Breast epithelium (tissue), 4 donors: ENCODE results near the gene F10. TPM values are rescaled to one million over a fixed set of nuclear protein-coding genes. Genes with fewer than 3 reads are reported as not detected.

ENCODE experiments used
- DNase-seq, 2 donors: peaks; one replicate each; pipeline ENCODE4 v3.0.0-alpha.2; 2019; ENCODE audit warnings: low spot score in 2 of 2
- H3K27ac ChIP-seq, 2 donors: fragments of 200-600 bp; sonication (generic) in 1 of 2; one replicate each; pipeline ENCODE4 v1.5.1; 2016 to 2019; ENCODE audit warnings: mild to moderate bottlenecking in 1 of 2
- H3K27me3 ChIP-seq, 2 donors: fragments of 200-600 bp; sonication (generic) in 1 of 2; one replicate each; pipeline versions ENCODE4 v1.5.1 to v1.6.0; 2017 to 2019; ENCODE audit warnings: control low read depth in 1 of 2, mild to moderate bottlenecking in 1 of 2
- H3K36me3 ChIP-seq: fragments of 200-600 bp; one replicate; pipeline ENCODE4 v1.5.1; 2019
- H3K4me1 ChIP-seq, 2 donors: fragments of 200-600 bp; sonication (generic); one replicate each; pipeline ENCODE4 v1.5.1; 2016 to 2019; ENCODE audit warnings: control low read depth in 1 of 2
- H3K4me3 ChIP-seq, 3 donors: fragments of 200-600 bp; sonication (generic); 1 replicate in 2 of 3; 2 replicates in 1 of 3; pipeline ENCODE4 v1.5.1; 2016 to 2019; ENCODE audit warnings: mild to moderate bottlenecking in 3 of 3, moderate library complexity in 2 of 3
- H3K9me3 ChIP-seq, 2 donors: fragments of 200-600 bp; sonication (generic) in 1 of 2; one replicate each; pipeline ENCODE4 v1.5.1; 2016 to 2019; ENCODE audit warnings: control low read depth in 1 of 2
- CTCF ChIP-seq, 3 donors: fragments of 450-650 bp; IDR thresholded peaks; one replicate each; pipeline ENCODE4 v1.5.1; 2016 to 2017; ENCODE audit warnings: antibody characterized with exemption in 3 of 3, mild to moderate bottlenecking in 3 of 3, moderate library complexity in 3 of 3
- POLR2A ChIP-seq: fragments of 450-650 bp; IDR thresholded peaks from one replicate; pipeline ENCODE4 v1.6.1; 2016; ENCODE audit warnings: antibody characterized with exemption, mild to moderate bottlenecking, moderate library complexity
- POLR2AphosphoS5 ChIP-seq, 3 donors: sonication (generic); formaldehyde crosslinking; IDR thresholded peaks; one replicate each; pipeline ENCODE4 v1.6.1; 2017; ENCODE audit warnings: antibody characterized with exemption in 3 of 3
- intact Hi-C: fragments of 100-400 bp; cut with DNase I; formaldehyde crosslinking; loops from one replicate; pipeline ENCODE4 v1.15.1; 2023; ENCODE audit warnings: low total_unique reads
- total RNA-seq, 3 donors: library from RNA; depleted of rRNA; stranded (reverse); fragments of >200 nt; gene quantifications; one replicate each; pipeline ENCODE4 v1.1.0, GENCODE V29; 2016

The F10 gene
- 10 to 100 TPM in 1 of 3 donors, 1 to 10 TPM in 2; 5.1 to 63.2 (median 8.2) TPM for total RNA-seq

- Histone ChIP-seq H3K27me3 (no peaks in the 10 kb centered on the region), H3K27ac (peak within 1 kb of the TSS in 1 of 2 donors; percentile 80), H3K9me3 (no peaks in the 10 kb centered on the region), H3K4me1 (no peaks in the 10 kb centered on the region), H3K4me3 (peak within 1 kb of the TSS; percentile 25 to 55 (median 32)), H3K36me3 (no peaks in the 10 kb centered on the region)
- TF ChIP-seq POLR2A (no peak), CTCF (IDR thresholded peaks at IDR 0.05) (no peak), POLR2AphosphoS5 (IDR thresholded peaks at IDR 0.05) (no peak)
- DNase-seq = peak in 1 of 2 donors; percentile 53
- intact Hi-C loops = no loop called here
Observed at GRCh38 chr13:113122550-113123225, at the start of gene F10. TSS of gene F10 (plus strand) at chr13:113122799. CDS start at chr13:113122856, 57 bp downstream.

DNA sequence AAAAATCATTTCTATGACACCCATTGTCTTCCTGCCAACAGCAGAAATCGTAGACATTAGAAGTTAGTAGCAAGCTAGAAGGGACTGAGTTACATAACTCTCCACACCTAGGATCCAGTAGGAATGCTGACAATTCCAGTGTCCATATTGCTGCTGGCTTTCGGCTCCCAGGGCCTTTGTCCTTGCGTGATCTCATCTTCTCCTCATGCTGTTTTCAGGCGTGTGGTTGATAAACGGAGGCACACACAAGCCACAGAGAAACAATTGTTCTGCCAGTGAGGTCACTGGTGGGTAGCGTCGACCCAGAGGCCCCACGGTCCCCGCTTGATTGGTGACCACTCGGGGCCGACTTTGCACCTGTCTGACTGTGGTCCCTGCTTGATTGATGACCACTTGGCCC, 48.7 kb upstream of the F10 start:
- DNase-seq = no peak
- TF ChIP-seq CTCF (IDR thresholded peaks at IDR 0.05) (no peak), POLR2AphosphoS5 (IDR thresholded peaks at IDR 0.05) (no peak), POLR2A (no peak)
- intact Hi-C loops = no loop called here

DNA sequence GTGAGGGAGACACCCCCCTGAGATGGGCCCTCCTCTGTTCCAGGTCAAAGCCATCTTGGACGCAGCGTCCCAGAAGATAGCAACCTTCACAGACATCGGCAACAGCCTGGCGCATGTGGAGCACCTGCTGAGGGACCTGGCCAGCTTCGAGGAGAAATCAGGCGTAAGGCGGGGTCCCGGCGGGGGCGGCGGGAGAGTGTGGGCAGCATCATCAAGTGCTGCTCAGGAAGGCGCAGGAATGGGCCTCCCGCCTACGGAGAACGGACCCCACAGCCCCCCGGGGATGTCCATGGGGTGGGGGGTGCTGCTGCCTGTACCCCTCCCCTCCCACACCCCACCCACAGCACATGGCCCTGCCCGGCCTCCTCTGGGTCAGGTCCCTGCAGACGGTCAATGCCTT, 48.2 kb upstream of the F10 start:
- Histone ChIP-seq H3K36me3 (no peaks in the 10 kb centered on the region), H3K4me1 (no peaks in the 10 kb centered on the region), H3K27me3 (no peaks in the 10 kb centered on the region), H3K4me3 (no peak overlapping the region), H3K27ac (no peak overlapping the region), H3K9me3 (no peaks in the 10 kb centered on the region)
- no peak for TF ChIP-seq CTCF (IDR thresholded peaks at IDR 0.05)
- no peak for TF ChIP-seq POLR2AphosphoS5 (IDR thresholded peaks at IDR 0.05)
- no peak for TF ChIP-seq POLR2A
- no peak for DNase-seq
- intact Hi-C loops = no loop called here

More for the DNA sequence above, 48.7 kb upstream of the F10 start:
- Histone ChIP-seq H3K36me3 (no peaks in the 10 kb centered on the region), H3K27me3 (no peaks in the 10 kb centered on the region), H3K9me3 (no peaks in the 10 kb centered on the region), H3K4me3 (no peak overlapping the region), H3K27ac (no peak overlapping the region), H3K4me1 (no peaks in the 10 kb centered on the region)

- no peaks in the 10 kb centered on the region for H3K36me3 ChIP-seq
- no peak overlapping the region for H3K27ac ChIP-seq
- no peaks in the 10 kb centered on the region for H3K9me3 ChIP-seq
- TF ChIP-seq CTCF (IDR thresholded peaks at IDR 0.05) = no peak
- no peak for TF ChIP-seq POLR2A
- no peak for DNase-seq
- intact Hi-C loops = no loop called here
- H3K4me1 ChIP-seq = no peaks in the 10 kb centered on the region
- no peak overlapping the region for H3K4me3 ChIP-seq
- no peaks in the 10 kb centered on the region for H3K27me3 ChIP-seq
Observed at GRCh38 chr13:113074876-113075275, 47.7 kb upstream of the F10 start.

GRCh38 chr13:113075711-113076110, 46.9 kb upstream of the F10 start:
- Histone ChIP-seq H3K4me1 (no peaks in the 10 kb centered on the region), H3K27ac (no peak overlapping the region), H3K4me3 (no peak overlapping the region), H3K36me3 (no peaks in the 10 kb centered on the region), H3K9me3 (no peaks in the 10 kb centered on the region), H3K27me3 (no peaks in the 10 kb centered on the region)
- no peak for DNase-seq
- intact Hi-C loops = no loop called here
- TF ChIP-seq CTCF (IDR thresholded peaks at IDR 0.05) = no peak
- TF ChIP-seq POLR2A = no peak
- TF ChIP-seq POLR2AphosphoS5 (IDR thresholded peaks at IDR 0.05) = no peak
